Measurements from ENCODE around the gene CACNA1G. TPM values are rescaled to one million over a fixed set of nuclear protein-coding genes. Genes with fewer than 3 reads are reported as not detected.

CACNA1G gene
- total RNA-seq, 1 experiment from 2014 or later: 6.7 TPM

DNA sequence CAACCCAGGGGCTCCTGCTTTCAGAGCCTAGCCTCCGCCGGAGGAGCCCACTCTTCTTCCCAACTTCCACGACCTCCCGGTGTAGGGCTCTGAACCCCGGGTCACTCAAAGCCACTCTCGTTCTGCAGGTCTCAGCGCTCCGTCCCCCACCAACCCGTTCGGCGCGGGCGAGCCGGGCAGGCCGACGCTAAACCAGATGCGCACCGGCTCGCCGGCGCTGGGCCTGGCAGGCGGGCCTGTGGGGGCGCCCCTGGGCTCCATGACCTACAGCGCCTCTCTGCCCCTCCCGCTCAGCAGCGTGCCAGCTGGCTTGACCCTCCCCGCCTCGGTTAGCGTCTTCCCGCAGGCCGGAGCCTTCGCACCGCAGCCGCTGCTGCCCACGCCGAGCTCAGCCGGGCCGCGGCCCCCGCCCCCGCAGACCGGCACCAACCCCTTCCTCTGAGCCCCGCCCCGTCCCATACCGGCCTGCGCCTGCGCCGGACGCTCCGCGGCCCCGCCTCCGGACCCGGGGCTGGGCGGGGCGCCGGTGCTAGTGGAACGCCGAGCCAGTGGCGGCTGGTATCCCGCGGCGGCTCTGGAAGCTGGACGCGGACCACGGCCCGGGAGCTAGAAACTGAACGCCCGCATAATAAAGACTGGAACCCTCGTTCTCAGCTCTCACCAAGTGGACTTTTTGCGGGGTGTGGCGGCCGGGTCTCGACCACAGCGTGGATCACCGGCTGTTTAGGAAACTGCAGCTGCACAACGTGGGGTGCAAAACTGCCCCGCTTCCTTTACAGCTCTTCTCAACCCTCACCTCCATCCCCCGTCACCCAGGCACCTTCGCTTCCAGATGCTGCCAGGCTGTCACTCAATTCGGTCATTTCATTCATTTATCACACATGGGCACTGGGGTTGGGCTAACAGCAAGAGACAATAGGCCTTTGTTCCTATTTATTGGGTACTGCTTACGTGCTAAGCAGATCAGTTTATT is 18.5 kb upstream of the CACNA1G start (continued):
- TF ChIP-seq, protein P1, sequence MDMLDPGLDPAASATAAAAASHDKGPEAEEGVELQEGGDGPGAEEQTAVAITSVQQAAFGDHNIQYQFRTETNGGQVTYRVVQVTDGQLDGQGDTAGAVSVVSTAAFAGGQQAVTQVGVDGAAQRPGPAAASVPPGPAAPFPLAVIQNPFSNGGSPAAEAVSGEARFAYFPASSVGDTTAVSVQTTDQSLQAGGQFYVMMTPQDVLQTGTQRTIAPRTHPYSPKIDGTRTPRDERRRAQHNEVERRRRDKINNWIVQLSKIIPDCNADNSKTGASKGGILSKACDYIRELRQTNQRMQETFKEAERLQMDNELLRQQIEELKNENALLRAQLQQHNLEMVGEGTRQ (CRISPR knock-in tag; IDR thresholded peaks at IDR 0.05): no peak
- TF ChIP-seq NR3C1 (CRISPR knock-in tag; conservative IDR thresholded peaks at IDR 0.05; ENCODE audit: low read depth) (no peak), FOXP1 (CRISPR knock-in tag; IDR thresholded peaks at IDR 0.05; ENCODE audit: borderline replicate concordance) (peak; percentile 66), ZNF423 (CRISPR knock-in tag; IDR thresholded peaks at IDR 0.05) (no peak), SMAD3 (CRISPR knock-in tag; IDR thresholded peaks at IDR 0.05; ENCODE audit: borderline replicate concordance) (no peak), SMAD4 (CRISPR knock-in tag; IDR thresholded peaks at IDR 0.05) (no peak), FOXJ3 (CRISPR knock-in tag; IDR thresholded peaks at IDR 0.05; ENCODE audit: borderline replicate concordance) (no peak), RELA (CRISPR knock-in tag; IDR thresholded peaks at IDR 0.05; ENCODE audit: borderline replicate concordance) (no peak), EMX1 (CRISPR knock-in tag; IDR thresholded peaks at IDR 0.05) (no peak), CBFB (CRISPR knock-in tag; IDR thresholded peaks at IDR 0.05; ENCODE audit: low read depth) (no peak), ZNF232 (CRISPR knock-in tag; IDR thresholded peaks at IDR 0.05) (no peak)
- TF ChIP-seq, protein P2, sequence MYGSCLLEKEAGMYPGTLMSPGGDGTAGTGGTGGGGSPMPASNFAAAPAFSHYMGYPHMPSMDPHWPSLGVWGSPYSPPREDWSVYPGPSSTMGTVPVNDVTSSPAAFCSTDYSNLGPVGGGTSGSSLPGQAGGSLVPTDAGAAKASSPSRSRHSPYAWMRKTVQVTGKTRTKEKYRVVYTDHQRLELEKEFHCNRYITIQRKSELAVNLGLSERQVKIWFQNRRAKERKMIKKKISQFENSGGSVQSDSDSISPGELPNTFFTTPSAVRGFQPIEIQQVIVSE (CRISPR knock-in tag; IDR thresholded peaks at IDR 0.05; ENCODE audit: borderline replicate concordance): no peak
- TF ChIP-seq, protein P3, sequence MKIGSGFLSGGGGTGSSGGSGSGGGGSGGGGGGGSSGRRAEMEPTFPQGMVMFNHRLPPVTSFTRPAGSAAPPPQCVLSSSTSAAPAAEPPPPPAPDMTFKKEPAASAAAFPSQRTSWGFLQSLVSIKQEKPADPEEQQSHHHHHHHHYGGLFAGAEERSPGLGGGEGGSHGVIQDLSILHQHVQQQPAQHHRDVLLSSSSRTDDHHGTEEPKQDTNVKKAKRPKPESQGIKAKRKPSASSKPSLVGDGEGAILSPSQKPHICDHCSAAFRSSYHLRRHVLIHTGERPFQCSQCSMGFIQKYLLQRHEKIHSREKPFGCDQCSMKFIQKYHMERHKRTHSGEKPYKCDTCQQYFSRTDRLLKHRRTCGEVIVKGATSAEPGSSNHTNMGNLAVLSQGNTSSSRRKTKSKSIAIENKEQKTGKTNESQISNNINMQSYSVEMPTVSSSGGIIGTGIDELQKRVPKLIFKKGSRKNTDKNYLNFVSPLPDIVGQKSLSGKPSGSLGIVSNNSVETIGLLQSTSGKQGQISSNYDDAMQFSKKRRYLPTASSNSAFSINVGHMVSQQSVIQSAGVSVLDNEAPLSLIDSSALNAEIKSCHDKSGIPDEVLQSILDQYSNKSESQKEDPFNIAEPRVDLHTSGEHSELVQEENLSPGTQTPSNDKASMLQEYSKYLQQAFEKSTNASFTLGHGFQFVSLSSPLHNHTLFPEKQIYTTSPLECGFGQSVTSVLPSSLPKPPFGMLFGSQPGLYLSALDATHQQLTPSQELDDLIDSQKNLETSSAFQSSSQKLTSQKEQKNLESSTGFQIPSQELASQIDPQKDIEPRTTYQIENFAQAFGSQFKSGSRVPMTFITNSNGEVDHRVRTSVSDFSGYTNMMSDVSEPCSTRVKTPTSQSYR (CRISPR knock-in tag; IDR thresholded peaks at IDR 0.05): no peak
- TF ChIP-seq, protein P4, sequence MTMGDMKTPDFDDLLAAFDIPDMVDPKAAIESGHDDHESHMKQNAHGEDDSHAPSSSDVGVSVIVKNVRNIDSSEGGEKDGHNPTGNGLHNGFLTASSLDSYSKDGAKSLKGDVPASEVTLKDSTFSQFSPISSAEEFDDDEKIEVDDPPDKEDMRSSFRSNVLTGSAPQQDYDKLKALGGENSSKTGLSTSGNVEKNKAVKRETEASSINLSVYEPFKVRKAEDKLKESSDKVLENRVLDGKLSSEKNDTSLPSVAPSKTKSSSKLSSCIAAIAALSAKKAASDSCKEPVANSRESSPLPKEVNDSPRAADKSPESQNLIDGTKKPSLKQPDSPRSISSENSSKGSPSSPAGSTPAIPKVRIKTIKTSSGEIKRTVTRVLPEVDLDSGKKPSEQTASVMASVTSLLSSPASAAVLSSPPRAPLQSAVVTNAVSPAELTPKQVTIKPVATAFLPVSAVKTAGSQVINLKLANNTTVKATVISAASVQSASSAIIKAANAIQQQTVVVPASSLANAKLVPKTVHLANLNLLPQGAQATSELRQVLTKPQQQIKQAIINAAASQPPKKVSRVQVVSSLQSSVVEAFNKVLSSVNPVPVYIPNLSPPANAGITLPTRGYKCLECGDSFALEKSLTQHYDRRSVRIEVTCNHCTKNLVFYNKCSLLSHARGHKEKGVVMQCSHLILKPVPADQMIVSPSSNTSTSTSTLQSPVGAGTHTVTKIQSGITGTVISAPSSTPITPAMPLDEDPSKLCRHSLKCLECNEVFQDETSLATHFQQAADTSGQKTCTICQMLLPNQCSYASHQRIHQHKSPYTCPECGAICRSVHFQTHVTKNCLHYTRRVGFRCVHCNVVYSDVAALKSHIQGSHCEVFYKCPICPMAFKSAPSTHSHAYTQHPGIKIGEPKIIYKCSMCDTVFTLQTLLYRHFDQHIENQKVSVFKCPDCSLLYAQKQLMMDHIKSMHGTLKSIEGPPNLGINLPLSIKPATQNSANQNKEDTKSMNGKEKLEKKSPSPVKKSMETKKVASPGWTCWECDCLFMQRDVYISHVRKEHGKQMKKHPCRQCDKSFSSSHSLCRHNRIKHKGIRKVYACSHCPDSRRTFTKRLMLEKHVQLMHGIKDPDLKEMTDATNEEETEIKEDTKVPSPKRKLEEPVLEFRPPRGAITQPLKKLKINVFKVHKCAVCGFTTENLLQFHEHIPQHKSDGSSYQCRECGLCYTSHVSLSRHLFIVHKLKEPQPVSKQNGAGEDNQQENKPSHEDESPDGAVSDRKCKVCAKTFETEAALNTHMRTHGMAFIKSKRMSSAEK (CRISPR knock-in tag; IDR thresholded peaks at IDR 0.05; ENCODE audit: borderline replicate concordance): no peak
